GM23338 (cell line): ENCODE results near the gene SEC22A.

ENCODE experiments used
- CREB1 ChIP-seq: fragments of 250-450 bp; sonication (Bioruptor Pico); IDR thresholded peaks from 2 replicates; pipeline ENCODE4 v1.5.0; 2020; ENCODE audit warnings: low read depth, mild to moderate bottlenecking, moderate library complexity
- CTCF ChIP-seq, 2 experiments: fragments of 200-600 bp in 1 of 2; sonication (generic) in 1 of 2; conservative IDR thresholded peaks; 2 replicates each; pipeline versions ENCODE4 v1.5.1 to v1.6.1; 2016 to 2017; ENCODE audit warnings: antibody characterized with exemption in 2 of 2, low read depth in 2 of 2, mild to moderate bottlenecking in 2 of 2, moderate library complexity in 1 of 2

DNA sequence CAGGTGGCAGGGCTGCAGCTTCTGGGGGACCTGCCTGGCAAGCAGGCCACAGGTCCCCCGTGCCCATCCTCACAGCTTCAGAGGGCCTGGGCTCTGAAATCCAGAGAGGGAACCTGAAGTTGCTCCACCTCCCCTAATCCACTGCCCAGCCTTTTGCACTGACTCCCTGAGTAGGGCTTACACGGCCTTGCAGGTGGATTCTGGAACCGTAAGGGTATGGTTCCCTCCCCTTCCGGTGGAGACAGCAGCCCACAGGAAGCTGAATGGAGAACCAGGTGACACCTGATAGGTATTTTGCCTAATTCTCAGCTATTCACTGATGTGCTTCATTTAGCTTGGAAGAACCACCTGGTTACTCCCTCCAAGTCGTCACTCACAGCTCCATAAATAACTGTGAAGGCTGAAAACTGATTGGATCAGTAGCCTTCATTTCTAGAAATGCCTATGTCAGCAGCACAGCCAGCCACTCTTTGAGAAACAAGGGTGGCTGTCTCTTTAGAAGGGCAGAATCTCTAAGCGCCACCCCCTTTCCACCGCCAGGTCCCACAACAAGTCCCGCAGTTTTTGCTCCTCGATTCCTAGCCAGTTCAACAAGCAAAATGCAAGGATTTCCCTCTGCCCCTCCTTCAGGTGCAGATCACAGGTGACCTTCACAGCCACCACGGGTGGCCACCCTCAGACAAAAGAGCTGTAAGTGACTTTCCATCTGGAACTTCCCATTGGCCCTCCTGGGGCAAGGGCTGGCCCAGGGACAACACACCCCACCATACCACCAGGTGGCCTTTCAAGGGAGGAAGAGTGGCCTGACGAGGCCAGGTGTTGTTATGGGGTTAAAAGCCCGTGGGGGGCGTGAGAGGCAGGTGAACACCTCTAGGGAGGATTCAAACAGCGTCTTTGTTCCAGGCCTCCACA lies 112.9 kb downstream of the SEC22A start:
- TF ChIP-seq CREB1 (peak; percentile 49), CTCF (conservative IDR thresholded peaks at IDR 0.05; ENCODE audit: low read depth in 2 of 2) (peak; percentile 35 to 36)
